Lung (tissue), 12 donors: ENCODE measurements around the gene PPP2R5E. TPM values are rescaled to one million over a fixed set of nuclear protein-coding genes. Genes with fewer than 3 reads are reported as not detected.

Experiments used
- ATAC-seq: fragments of 200-7000 bp; cut with Tn5 transposase; one replicate; pipeline ENCODE4 v1.9.1; 2020; ENCODE audit warnings: moderate number of reproducible peaks; ENCODE audit not compliant: insufficient read depth, low FRiP score
- DNase-seq, 3 donors: peaks; one replicate each; pipeline ENCODE4 v3.0.0-alpha.2; 2013 to 2017
- H3K27ac ChIP-seq, 2 donors: one replicate each; pipeline ENCODE4 v1.5.1; 2013; ENCODE audit warnings: mild to moderate bottlenecking in 2 of 2, moderate library complexity in 2 of 2, control low read depth in 1 of 2, inconsistent platforms in 1 of 2, low read depth in 1 of 2, low read length in 1 of 2
- H3K27me3 ChIP-seq, 3 donors: one replicate each; pipeline ENCODE4 v1.5.1; 2013; ENCODE audit warnings: low read length in 2 of 3; ENCODE audit not compliant: control insufficient read depth in 3 of 3, insufficient read depth in 3 of 3
- H3K36me3 ChIP-seq, 4 donors: one replicate each; pipeline ENCODE4 v1.5.1; 2013; ENCODE audit warnings: low read length in 4 of 4, mild to moderate bottlenecking in 1 of 4, moderate library complexity in 1 of 4; ENCODE audit not compliant: control insufficient read depth in 4 of 4, insufficient read depth in 4 of 4
- H3K4me1 ChIP-seq, 5 donors: one replicate each; pipeline ENCODE4 v1.5.1; 2013; ENCODE audit warnings: low read length in 5 of 5, mild to moderate bottlenecking in 2 of 5, moderate library complexity in 1 of 5; ENCODE audit not compliant: control insufficient read depth in 5 of 5, insufficient read depth in 5 of 5
- H3K4me3 ChIP-seq: one replicate; pipeline ENCODE4 v1.5.1; 2013; ENCODE audit warnings: mild to moderate bottlenecking, control low read depth, moderate library complexity
- H3K9ac ChIP-seq, 2 donors: one replicate each; pipeline ENCODE4 v1.5.1; 2013; ENCODE audit warnings: low read length in 2 of 2, control low read depth in 1 of 2; ENCODE audit not compliant: insufficient read depth in 1 of 2
- H3K9me3 ChIP-seq, 4 donors: one replicate each; pipeline ENCODE4 v1.5.1; 2013; ENCODE audit warnings: low read length in 3 of 4, mild to moderate bottlenecking in 1 of 4, moderate library complexity in 1 of 4; ENCODE audit not compliant: control insufficient read depth in 4 of 4, insufficient read depth in 3 of 4
- WGBS, 2 donors: extraction: QIAGEN DNeasy Blood & Tissue Kit; methylation state at CpG; one replicate each; pipeline ENCODE4 v1.1.7; 2013; 5-methylcytosine and 5-hydroxymethylcytosine counted together
- polyA plus RNA-seq, 2 donors: library from polyadenylated mRNA; stranded (reverse); fragments of 200-250 nt; gene quantifications; one replicate each; pipeline ENCODE4 v1.2.1, GENCODE V29; 2013
- total RNA-seq, 2 donors: library from RNA; depleted of rRNA in 1 of 2; stranded (reverse); fragments of >200 nt in 1 of 2; gene quantifications; one replicate each; pipeline ENCODE4 v1.2.1, GENCODE V29; 2014 to 2021
- TF ChIP-seq, protein P1 (sequence below): IDR thresholded peaks from 2 replicates; pipeline ENCODE4 v1.5.1; 2012; ENCODE audit warnings: mild to moderate bottlenecking; ENCODE audit errors: control extremely low read depth, extremely low read depth
- donor health status: control.
- donor health status: control.
- donor health status: Bipolar disorder and iron deficiency.
- donor health status: healthy.
- donor health status: DM: yes; HTN: yes; CAD: no.

The PPP2R5E gene
- total and polyA plus RNA-seq, 4 donors, result 9.0 to 42.5 (median 25.7) TPM

DNA sequence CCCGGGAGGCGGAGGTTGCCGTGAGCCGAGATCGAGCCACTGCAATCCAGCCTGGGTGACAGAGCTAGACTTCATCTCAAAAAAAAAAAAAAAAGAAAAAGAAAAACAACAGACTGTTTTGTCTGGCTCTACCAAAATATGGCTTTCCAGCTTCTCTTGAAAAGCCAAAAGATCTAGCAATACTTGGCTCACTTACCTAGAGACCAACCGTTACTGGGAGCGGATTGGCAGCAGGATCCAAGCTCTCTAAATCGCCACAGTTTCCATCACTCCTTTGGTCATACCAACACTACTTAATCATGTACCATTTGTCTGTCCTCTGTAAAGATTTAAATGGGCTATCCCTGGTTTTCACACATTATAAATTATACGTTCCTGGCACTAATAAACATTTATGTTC is 136.8 kb downstream of the PPP2R5E start:
- no peaks in the 10 kb centered on the region for H3K27me3 ChIP-seq
- peaks cover 0 to 3% (median 1%) of the 10 kb centered on the region in 4 donors for H3K36me3 ChIP-seq
- H3K27ac ChIP-seq, result no peak overlapping the region
- no peaks in the 10 kb centered on the region for H3K9me3 ChIP-seq
- WGBS, 2 donors, result 94% methylated on average over 9 of the region's 9 CpGs
- ATAC-seq (no peak), DNase-seq (no peak)
- H3K9ac ChIP-seq, result no peak overlapping the region
- H3K4me3 ChIP-seq, result no peak overlapping the region
- TF ChIP-seq, protein P1, sequence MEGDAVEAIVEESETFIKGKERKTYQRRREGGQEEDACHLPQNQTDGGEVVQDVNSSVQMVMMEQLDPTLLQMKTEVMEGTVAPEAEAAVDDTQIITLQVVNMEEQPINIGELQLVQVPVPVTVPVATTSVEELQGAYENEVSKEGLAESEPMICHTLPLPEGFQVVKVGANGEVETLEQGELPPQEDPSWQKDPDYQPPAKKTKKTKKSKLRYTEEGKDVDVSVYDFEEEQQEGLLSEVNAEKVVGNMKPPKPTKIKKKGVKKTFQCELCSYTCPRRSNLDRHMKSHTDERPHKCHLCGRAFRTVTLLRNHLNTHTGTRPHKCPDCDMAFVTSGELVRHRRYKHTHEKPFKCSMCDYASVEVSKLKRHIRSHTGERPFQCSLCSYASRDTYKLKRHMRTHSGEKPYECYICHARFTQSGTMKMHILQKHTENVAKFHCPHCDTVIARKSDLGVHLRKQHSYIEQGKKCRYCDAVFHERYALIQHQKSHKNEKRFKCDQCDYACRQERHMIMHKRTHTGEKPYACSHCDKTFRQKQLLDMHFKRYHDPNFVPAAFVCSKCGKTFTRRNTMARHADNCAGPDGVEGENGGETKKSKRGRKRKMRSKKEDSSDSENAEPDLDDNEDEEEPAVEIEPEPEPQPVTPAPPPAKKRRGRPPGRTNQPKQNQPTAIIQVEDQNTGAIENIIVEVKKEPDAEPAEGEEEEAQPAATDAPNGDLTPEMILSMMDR, result no peak
- peaks cover 0 to 8% (median 0%) of the 10 kb centered on the region in 5 donors for H3K4me1 ChIP-seq

DNA sequence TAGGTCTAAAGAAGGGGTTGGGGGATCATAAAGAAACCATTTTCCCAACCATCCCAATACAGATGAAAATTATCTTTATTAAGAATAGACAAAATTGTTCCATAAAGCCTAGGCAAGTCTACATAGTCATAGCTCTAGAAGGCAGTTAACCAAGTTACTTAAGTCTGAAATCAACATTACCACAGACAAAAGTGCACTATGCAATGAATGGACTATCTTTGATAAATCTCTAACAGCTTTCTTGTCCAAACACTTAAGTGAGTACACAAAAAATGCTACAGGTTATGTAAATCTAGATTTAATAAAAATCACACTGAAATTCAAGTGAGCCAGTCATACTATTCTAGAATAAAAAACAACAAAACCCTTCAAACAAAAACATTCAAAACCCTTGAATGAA is 137.5 kb downstream of the PPP2R5E start:
- TF ChIP-seq, protein P1, result no peak
- no peak overlapping the region for H3K4me3 ChIP-seq
- no peak overlapping the region for H3K9ac ChIP-seq
- H3K36me3 ChIP-seq, result peaks cover 0 to 3% (median 1%) of the 10 kb centered on the region in 4 donors
- no peak overlapping the region for H3K27ac ChIP-seq
- ATAC-seq, result no peak
- no peaks in the 10 kb centered on the region for H3K27me3 ChIP-seq
- H3K9me3 ChIP-seq, result no peaks in the 10 kb centered on the region
- H3K4me1 ChIP-seq, result peaks cover 0 to 11% (median 0%) of the 10 kb centered on the region in 5 donors
- peak in 2 of 3 donors; percentile 23 to 46 for DNase-seq

DNA sequence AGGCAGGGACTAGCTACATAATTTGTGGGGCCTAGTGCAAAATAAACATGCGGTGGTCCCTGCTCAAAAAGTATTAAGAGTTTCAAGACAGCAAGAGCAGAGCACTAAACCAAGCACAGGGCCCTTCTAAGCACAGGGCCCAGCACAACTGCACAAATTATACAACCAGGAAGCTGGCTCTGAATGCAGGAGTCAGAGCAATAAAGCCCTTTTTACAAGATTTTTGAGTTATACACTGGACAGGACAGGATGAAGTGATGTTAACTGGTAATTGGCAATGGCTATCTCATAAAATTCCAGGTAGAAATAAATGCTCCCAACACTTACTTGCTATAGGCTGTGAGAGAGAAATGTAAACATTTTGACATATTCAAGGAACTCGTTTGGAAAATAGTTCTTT is 138.3 kb downstream of the PPP2R5E start:
- Histone ChIP-seq H3K9ac (no peak overlapping the region), H3K27ac (no peak overlapping the region), H3K36me3 (peaks cover 0 to 3% (median 0%) of the 10 kb centered on the region in 4 donors), H3K27me3 (no peaks in the 10 kb centered on the region), H3K4me1 (peaks cover 0 to 11% (median 0%) of the 10 kb centered on the region in 5 donors), H3K4me3 (no peak overlapping the region), H3K9me3 (no peaks in the 10 kb centered on the region)
- no peak for ATAC-seq
- no peak for DNase-seq
- WGBS, 2 donors, result 76 to 91% methylated on average over 2 of the region's 2 CpGs
- TF ChIP-seq, protein P1, result no peak

DNA sequence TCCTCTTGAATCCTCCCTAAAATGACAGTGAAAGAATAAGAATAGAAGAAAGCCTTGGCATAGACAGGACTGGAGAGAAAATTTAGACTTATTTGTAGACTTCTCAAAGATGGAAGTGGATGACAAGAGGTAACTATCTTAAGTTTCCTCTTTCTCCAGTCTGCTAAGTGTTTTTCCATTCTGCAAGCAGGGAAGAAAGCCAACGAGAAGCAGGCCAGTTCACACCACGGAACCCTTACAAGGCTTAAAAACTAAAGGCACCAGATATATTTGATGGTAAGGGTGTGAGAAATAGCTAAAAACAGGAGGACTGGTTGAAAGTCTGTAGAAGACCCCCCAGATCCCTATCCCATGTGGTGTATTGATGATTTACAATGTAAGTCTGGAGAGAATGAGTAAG is 141.5 kb downstream of the PPP2R5E start:
- H3K4me1 ChIP-seq, result peaks cover 0 to 11% (median 0%) of the 10 kb centered on the region in 5 donors
- ATAC-seq (no peak), DNase-seq (peak in 1 of 3 donors; percentile 23)
- WGBS, 2 donors, result 65 to 79% methylated on average over 2 of the region's 2 CpGs
- no peaks in the 10 kb centered on the region for H3K9me3 ChIP-seq
- H3K9ac ChIP-seq, result no peak overlapping the region
- H3K27ac ChIP-seq, result no peak overlapping the region
- TF ChIP-seq, protein P1, result no peak
- no peaks in the 10 kb centered on the region for H3K27me3 ChIP-seq
- H3K36me3 ChIP-seq, result peaks cover 0 to 6% (median 3%) of the 10 kb centered on the region in 4 donors
- H3K4me3 ChIP-seq, result no peak overlapping the region
